D721Med (cell line): ENCODE results near the gene ZNRF3.

Experiments used
- DNase-seq: peaks from one replicate; pipeline ENCODE4 v3.0.0; 2011; ENCODE audit warnings: low spot score; ENCODE audit not compliant: insufficient read length
- FAIRE-seq: peaks from 2 replicates; lab custom pipeline; 2011; peaks lifted over from hg19 to GRCh38; lab: Jason Lieb, UNC
- TF ChIP-seq, protein P1 (sequence below): IDR thresholded peaks from 2 replicates; pipeline ENCODE4 v1.5.1; 2012; ENCODE audit warnings: mild to moderate bottlenecking, control low read depth; ENCODE audit not compliant: insufficient read depth; ENCODE audit errors: missing control alignments

Gene ZNRF3

DNA sequence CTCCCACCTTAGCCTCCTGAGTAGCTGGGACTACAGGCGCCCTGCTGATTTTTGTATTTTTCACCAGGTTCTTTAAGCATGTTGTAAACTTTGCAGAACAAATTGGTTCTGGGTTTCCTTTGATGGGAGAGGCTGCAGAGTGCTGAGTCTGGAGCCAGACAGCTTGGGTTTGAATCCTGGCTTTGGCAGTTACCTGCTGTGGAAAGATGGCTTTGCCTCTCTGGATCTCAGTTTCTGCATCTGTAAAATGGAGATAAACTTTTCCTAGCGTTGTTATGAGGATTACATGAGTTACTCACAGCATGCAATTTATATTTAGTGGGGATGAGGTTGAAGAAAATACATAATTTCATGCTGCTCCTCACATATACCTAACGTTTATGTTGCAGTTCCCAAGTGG, 19.1 kb downstream of the ZNRF3 start:
- no peak for FAIRE-seq
- TF ChIP-seq, protein P1, sequence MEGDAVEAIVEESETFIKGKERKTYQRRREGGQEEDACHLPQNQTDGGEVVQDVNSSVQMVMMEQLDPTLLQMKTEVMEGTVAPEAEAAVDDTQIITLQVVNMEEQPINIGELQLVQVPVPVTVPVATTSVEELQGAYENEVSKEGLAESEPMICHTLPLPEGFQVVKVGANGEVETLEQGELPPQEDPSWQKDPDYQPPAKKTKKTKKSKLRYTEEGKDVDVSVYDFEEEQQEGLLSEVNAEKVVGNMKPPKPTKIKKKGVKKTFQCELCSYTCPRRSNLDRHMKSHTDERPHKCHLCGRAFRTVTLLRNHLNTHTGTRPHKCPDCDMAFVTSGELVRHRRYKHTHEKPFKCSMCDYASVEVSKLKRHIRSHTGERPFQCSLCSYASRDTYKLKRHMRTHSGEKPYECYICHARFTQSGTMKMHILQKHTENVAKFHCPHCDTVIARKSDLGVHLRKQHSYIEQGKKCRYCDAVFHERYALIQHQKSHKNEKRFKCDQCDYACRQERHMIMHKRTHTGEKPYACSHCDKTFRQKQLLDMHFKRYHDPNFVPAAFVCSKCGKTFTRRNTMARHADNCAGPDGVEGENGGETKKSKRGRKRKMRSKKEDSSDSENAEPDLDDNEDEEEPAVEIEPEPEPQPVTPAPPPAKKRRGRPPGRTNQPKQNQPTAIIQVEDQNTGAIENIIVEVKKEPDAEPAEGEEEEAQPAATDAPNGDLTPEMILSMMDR, result no peak
- no peak for DNase-seq

DNA sequence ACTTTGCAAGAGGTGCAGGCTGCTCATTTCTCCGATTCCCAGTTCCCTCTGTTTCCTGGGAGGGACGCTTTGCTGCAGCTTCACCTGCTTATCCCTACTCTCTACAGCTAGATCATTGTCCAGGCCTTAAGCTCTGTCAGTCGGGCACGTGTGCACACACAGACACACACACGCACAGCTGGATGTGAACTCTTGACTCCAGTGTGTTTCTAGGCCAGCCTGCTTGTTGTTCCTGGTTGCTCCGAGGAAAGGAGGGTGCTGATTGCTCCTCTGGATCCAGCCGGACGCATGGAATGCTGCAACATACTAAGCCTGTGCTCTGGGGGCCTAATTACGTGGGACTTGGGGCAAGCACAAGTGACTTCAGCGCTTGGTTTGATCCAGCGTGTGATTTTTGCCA, 19.7 kb downstream of the ZNRF3 start:
- DNase-seq (no peak), FAIRE-seq (no peak)
- TF ChIP-seq, protein P1, result no peak

DNA sequence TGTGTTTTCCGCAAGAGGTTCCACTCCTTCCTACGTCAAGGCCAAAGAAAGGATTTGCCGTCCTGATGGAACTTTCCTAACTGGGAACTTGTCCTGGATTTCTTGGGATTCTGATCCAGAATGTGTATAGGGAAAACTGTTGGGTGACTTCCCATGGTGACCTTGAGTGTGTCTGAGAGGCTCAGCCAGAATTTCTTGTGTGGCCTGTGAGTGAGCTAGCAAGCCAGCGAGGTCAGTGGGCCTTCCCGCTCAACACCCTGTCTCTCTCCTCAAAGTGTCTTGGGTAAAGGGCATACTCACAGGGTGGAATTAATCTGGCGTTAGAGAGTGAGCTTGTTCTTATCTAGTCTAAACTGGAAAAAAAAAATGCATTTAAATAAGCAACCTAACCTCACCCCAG, 20.4 kb downstream of the ZNRF3 start:
- FAIRE-seq, result no peak
- DNase-seq, result no peak
- TF ChIP-seq, protein P1, result no peak

DNA sequence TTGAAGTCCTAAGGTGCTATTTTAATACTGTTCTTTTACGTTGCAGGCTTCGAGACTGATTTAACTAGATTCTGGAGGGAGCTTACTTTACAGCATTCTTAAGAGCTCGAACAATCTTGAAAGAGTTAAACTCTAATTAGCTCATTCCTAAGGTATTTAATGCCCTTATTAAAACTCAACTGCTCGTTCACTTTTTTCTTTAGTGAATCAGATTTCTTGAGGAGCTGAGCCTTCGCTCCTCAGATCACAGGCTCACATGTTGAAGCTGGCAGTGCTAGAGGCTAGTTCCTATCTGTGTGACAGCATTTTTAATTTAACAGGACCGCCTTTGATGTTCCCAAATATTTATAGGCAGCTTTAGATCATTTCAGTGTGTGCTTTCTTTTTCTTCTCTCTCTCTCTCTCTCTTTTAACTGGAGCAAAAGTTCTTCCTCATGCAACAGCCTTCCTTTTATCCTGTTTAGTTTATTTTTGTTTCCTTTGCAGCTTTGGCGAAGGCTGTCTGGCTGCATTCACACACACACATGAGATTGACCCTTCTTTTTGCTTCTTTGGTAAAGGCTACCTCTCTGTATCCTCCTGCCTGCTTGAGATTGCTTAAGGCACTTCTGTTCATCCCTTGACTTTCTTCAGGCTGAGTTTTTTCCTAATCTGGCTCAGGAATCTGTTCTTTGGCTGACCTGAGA, 21.0 kb downstream of the ZNRF3 start:
- no peak for FAIRE-seq
- no peak for DNase-seq
- TF ChIP-seq, protein P1, result no peak

DNA sequence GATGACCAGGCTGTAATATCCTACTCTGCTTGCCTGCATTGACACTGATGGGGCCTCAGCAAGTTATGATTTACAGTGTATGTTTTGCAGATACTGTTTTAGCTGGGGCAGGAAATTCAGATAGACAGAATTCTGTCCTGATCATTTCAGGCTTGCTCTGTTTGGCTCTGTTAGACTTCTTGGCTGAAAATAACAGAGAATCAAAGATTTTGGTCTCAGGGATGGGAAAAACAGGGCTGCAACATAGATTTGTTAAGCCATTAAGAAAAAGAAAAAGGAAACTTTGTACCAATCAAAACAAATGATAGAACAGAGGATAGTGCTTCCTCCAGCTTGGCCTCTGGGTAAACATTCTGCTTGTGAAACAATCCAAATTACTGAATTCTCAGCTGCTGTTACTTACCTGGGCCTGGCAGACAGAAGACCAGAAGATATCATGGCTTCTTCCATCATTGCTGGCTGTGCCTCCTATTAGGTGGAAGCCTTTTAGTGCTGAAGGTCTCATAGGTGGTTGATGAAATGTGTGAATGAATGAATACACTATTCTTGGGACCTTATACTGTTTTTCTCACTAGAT, 22.0 kb downstream of the ZNRF3 start:
- TF ChIP-seq, protein P1, result no peak
- FAIRE-seq (no peak), DNase-seq (no peak)

DNA sequence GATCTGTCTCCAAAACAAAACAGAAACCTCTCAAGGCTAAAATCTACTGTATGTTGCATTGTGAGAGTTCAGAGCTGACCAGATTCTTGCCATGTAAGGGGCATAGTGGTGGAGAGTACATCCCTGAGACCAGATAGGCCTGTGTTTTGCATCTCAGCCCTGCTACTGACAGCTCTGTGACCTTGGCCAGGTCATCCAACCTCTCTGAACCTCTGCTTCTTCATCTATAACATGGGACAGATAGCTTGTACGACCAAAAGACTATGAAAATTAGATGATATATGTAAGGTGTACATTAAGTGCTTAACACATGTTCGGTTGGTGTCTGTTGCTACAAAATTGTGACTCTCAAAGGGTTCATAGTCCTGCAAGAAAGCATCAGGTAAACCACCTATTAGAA, 22.9 kb downstream of the ZNRF3 start:
- DNase-seq (no peak), FAIRE-seq (no peak)
- TF ChIP-seq, protein P1, result no peak
